RWPE1 (cell line): ENCODE results near the gene L2HGDH.

Experiments used
- CTCF ChIA-PET: fragments of 350-600 bp; sonication (Branson Sonifier 250); formaldehyde crosslinking; extraction: SDS; loops from one replicate; lab custom pipeline; 2021; lab: Yijun Ruan, JAX
- POLR2A ChIA-PET: fragments of 400-600 bp; formaldehyde crosslinking; extraction: SDS; loops from one replicate; lab custom pipeline; 2020; ENCODE audit warnings: antibody characterized with exemption; ENCODE audit not compliant: low non-redundant PET; lab: Yijun Ruan, JAX
- DNase-seq: peaks from one replicate; pipeline ENCODE4 v3.0.0; 2012; ENCODE audit warnings: low spot score
- H3K27ac ChIP-seq: fragments of 450-650 bp; 2 replicates; pipeline ENCODE4 v1.5.1; 2017
- TF ChIP-seq, protein P1 (sequence below): fragments of 450-650 bp; conservative IDR thresholded peaks from 2 replicates; pipeline ENCODE4 v1.5.1; 2017; ENCODE audit warnings: low read depth, mild to moderate bottlenecking

Gene L2HGDH

GRCh38 chr14:50335389-50335788 is 23.4 kb upstream of the L2HGDH start:
- POLR2A ChIA-PET: no interaction called here

GRCh38 chr14:50334211-50334610 is 22.2 kb upstream of the L2HGDH start:
- CTCF ChIA-PET: no interaction called here
- DNase-seq: no peak
- H3K27ac ChIP-seq: no peak overlapping the region
- POLR2A ChIA-PET: no interaction called here
- TF ChIP-seq, protein P1, sequence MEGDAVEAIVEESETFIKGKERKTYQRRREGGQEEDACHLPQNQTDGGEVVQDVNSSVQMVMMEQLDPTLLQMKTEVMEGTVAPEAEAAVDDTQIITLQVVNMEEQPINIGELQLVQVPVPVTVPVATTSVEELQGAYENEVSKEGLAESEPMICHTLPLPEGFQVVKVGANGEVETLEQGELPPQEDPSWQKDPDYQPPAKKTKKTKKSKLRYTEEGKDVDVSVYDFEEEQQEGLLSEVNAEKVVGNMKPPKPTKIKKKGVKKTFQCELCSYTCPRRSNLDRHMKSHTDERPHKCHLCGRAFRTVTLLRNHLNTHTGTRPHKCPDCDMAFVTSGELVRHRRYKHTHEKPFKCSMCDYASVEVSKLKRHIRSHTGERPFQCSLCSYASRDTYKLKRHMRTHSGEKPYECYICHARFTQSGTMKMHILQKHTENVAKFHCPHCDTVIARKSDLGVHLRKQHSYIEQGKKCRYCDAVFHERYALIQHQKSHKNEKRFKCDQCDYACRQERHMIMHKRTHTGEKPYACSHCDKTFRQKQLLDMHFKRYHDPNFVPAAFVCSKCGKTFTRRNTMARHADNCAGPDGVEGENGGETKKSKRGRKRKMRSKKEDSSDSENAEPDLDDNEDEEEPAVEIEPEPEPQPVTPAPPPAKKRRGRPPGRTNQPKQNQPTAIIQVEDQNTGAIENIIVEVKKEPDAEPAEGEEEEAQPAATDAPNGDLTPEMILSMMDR: no peak

More at GRCh38 chr14:50335389-50335788, 23.4 kb upstream of the L2HGDH start:
- TF ChIP-seq, protein P1: no peak
- DNase-seq: no peak
- CTCF ChIA-PET: interaction anchor here (0.8 kb wide), 1 partner anchor 31 kb away, joined by 3 read pairs; no protein-coding TSS in a partner anchor
- H3K27ac ChIP-seq: no peak overlapping the region

- DNase-seq: peak; percentile 44
- TF ChIP-seq, protein P1: no peak
- POLR2A ChIA-PET: no interaction called here
- no peak overlapping the region for H3K27ac ChIP-seq
- CTCF ChIA-PET: no interaction called here
These were observed 21.0 kb upstream of the L2HGDH start for GRCh38 chr14:50333014-50333509.

DNA sequence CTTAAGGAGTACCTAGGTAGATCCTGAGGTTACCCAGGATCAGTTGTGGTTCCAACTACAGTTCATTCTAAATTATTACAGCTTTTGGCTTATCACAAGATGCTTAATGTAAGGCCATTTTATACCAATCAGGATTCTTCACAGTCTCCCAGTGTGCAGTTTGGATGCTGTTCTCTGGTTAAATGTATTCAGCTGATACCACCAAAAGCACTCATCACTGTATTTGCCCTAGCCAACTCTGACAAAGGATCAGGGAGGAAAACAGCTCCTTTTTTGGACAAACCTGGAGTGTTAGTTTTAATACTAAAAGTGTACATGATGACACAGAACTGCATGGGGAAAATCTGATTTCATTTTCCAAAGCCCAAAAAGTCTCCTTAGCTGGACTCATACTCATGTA is 19.6 kb upstream of the L2HGDH start:
- DNase-seq: no peak
- CTCF ChIA-PET: interaction anchor here (0.6 kb wide), 1 partner anchor 124 kb away, joined by 3 read pairs; no protein-coding TSS in a partner anchor
- POLR2A ChIA-PET: no interaction called here
- no peak overlapping the region for H3K27ac ChIP-seq
- TF ChIP-seq, protein P1: no peak

DNA sequence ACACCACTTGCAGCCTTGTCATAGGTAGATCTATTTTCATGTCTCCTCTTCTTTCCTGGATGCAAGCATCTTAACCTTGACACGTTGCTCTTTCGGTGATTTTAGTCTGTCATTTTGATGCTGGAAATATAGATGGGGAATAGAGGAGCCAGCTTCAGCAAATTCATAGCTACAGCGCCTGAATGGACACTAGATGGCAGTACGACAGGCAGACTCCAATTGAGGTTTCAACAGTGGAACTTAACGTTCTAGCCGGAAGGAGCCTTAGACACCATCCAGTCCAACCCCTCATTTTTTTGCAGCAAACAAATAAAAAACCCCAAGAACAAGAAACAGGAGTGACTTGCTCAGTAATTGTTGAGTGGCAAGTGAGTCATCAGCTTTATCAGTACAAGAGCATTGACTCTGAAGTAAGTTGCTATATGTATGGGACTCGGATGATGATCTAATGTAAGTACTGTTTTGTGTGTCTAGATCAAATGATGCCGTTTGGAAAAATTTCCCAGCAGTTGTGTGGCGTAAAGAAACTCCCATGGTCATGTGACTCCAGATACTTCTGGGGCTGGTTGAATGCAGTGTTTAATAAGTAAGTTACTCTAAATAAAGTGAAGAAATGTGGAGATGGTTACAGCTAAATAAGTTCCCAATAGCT is 9.1 kb upstream of the L2HGDH start:
- DNase-seq: peak; percentile 84
- ChIA-PET POLR2A (no interaction called here), CTCF (interaction anchor here (0.5 to 1.4 kb wide), 8 partner anchors 71 to 539 kb away, joined by 3 to 5 read pairs (median 3); partner anchors contain the start of genes CDKL1 and MAP4K5)
- TF ChIP-seq, protein P1: peak; percentile 95
- H3K27ac ChIP-seq: no peak overlapping the region

DNA sequence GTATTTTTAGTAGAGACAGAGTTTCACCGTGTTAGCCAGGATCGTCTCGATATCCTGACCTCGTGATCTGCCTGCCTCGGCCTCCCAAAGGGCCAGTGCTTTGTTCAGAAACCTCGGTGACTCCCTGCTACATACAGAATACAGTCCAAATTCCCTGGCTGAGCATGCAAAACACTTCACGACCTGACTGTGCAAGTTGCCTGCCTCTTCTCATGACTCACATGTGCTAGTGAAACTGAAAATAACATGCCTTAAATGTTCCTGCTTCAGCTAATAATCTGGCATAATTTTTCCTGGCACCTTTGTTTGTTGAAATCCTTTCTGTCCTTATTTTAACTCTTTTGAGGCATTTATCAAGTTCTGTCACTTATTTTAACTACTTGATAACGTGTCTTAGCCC is 8.3 kb upstream of the L2HGDH start:
- CTCF ChIA-PET: interaction anchor here (0.5 to 1.2 kb wide), 2 partner anchors 209 to 540 kb away, joined by 3 read pairs; no protein-coding TSS in a partner anchor
- POLR2A ChIA-PET: no interaction called here
- peak overlapping the region; percentile 88 for H3K27ac ChIP-seq
- TF ChIP-seq, protein P1: no peak
- DNase-seq: peak; percentile 54
